Endothelial cell of umbilical vein (primary cell): Measurements from ENCODE around the gene DAPK3. TPM values are rescaled to one million over a fixed set of nuclear protein-coding genes. Genes with fewer than 3 reads are reported as not detected.

Experiments
- BruUV-seq: library from RNA; stranded (reverse); fragments of 400-500 nt; replicated peaks from 2 replicates; lab custom pipeline; 2021; lab: Mats Ljungman, UMichigan
- CTCF ChIA-PET: fragments of 300-600, 350-600 bp; sonication (Branson Sonifier 250); formaldehyde crosslinking; loops from one replicate; lab custom pipeline; 2021; ENCODE audit warnings: antibody characterized with exemption, inconsistent platforms; lab: Charles Lee
- POLR2A ChIA-PET: fragments of 300-600, 350-600 bp; sonication (Branson Sonifier 250); formaldehyde crosslinking; loops from one replicate; lab custom pipeline; 2021; ENCODE audit warnings: antibody characterized with exemption, inconsistent platforms; lab: Charles Lee
- DNase-seq: peaks from one replicate; pipeline ENCODE4 v3.0.0-alpha.2; 2011; ENCODE audit warnings: low read depth, low spot score
- FAIRE-seq: peaks from 2 replicates; lab custom pipeline; 2011; peaks lifted over from hg19 to GRCh38; lab: Jason Lieb, UNC
- H2AFZ ChIP-seq: 2 replicates; pipeline ENCODE4 v1.6.0; 2012; ENCODE audit warnings: low read depth, low read length, control low read depth, inconsistent platforms
- H3K27ac ChIP-seq: 2 replicates; pipeline ENCODE4 v1.5.1; 2011; ENCODE audit warnings: low read depth, mild to moderate bottlenecking, control low read depth, low read length, moderate library complexity; ENCODE audit not compliant: insufficient read depth
- H3K27me3 ChIP-seq, 2 experiments: 2 replicates each; pipeline versions ENCODE4 v1.6.0 to v1.6.1; 2011; ENCODE audit warnings: low read length in 2 of 2, mixed read lengths in 1 of 2; ENCODE audit not compliant: control insufficient read depth in 2 of 2, insufficient read depth in 2 of 2
- H3K36me3 ChIP-seq, 2 experiments: 2 replicates in 1 of 2; 3 replicates in 1 of 2; pipeline ENCODE4 v1.5.1; 2011; ENCODE audit warnings: low read length in 2 of 2, mild to moderate bottlenecking in 1 of 2, moderate library complexity in 1 of 2; ENCODE audit not compliant: control insufficient read depth in 2 of 2, insufficient read depth in 2 of 2; ENCODE audit errors: extremely low read depth in 1 of 2
- H3K4me1 ChIP-seq: 3 replicates; pipeline ENCODE4 v1.5.1; 2011; ENCODE audit warnings: mild to moderate bottlenecking, low read length; ENCODE audit not compliant: control insufficient read depth, insufficient read depth; ENCODE audit errors: extremely low read depth
- H3K4me2 ChIP-seq: 2 replicates; pipeline ENCODE4 v1.6.1; 2011; ENCODE audit warnings: low read length, control low read depth, mixed read lengths; ENCODE audit not compliant: insufficient read depth
- H3K4me3 ChIP-seq, 3 experiments: fragments of 200-600 bp in 1 of 3; sonication (generic), shearing (Covaris generic) in 1 of 3; replicated peaks in 1 of 3; 2 replicates each; pipeline ENCODE4 v1.5.1; 2011 to 2016; ENCODE audit warnings: control low read depth in 3 of 3, low read length in 3 of 3, mild to moderate bottlenecking in 2 of 3, inconsistent platforms in 1 of 3, low read depth in 1 of 3, moderate library complexity in 1 of 3; ENCODE audit not compliant: insufficient read depth in 1 of 3
- H3K79me2 ChIP-seq: 2 replicates; pipeline ENCODE4 v1.6.0; 2012; ENCODE audit warnings: low read length, inconsistent platforms; ENCODE audit not compliant: control insufficient read depth, insufficient read depth
- H3K9ac ChIP-seq: replicated peaks from 2 replicates; pipeline ENCODE3; 2011; ENCODE audit warnings: low read length, control low read depth; ENCODE audit not compliant: insufficient read depth; ENCODE audit errors: extremely low read depth
- H3K9me1 ChIP-seq: replicated peaks from 3 replicates; pipeline ENCODE4 v1.6.0; 2011; ENCODE audit warnings: mild to moderate bottlenecking, low read length; ENCODE audit not compliant: control insufficient read depth, insufficient read depth; ENCODE audit errors: extremely low read depth
- H3K9me3 ChIP-seq: replicated peaks from 2 replicates; pipeline ENCODE4 v1.5.1; 2012; ENCODE audit warnings: low read length, inconsistent platforms; ENCODE audit not compliant: control insufficient read depth, insufficient read depth
- H4K20me1 ChIP-seq: replicated peaks from 2 replicates; pipeline ENCODE3; 2011; ENCODE audit warnings: mild to moderate bottlenecking, low read length; ENCODE audit not compliant: control insufficient read depth, insufficient read depth; ENCODE audit errors: extremely low read depth
- CTCF ChIP-seq, 2 donors: IDR thresholded peaks; 1 replicate in 1 of 2; 2 replicates in 1 of 2; pipeline ENCODE4 v1.5.1; 2011; ENCODE audit warnings: low read length in 2 of 2, mild to moderate bottlenecking in 2 of 2, moderate library complexity in 2 of 2, control low read depth in 1 of 2, inconsistent platforms in 1 of 2, low read depth in 1 of 2; ENCODE audit not compliant: insufficient read depth in 1 of 2; ENCODE audit errors: extremely low read depth in 1 of 2
- EZH2 ChIP-seq: IDR thresholded peaks from 2 replicates; pipeline ENCODE4 v1.6.1; 2012; ENCODE audit warnings: borderline replicate concordance, low read depth, mild to moderate bottlenecking, moderate library complexity, low read length, inconsistent platforms; ENCODE audit not compliant: severe bottlenecking
- FOS ChIP-seq: IDR thresholded peaks from 2 replicates; pipeline ENCODE4 v1.6.1; 2011; ENCODE audit warnings: mild to moderate bottlenecking, low read length, moderate library complexity, borderline replicate concordance; ENCODE audit not compliant: insufficient read depth
- GATA2 ChIP-seq: IDR thresholded peaks from 2 replicates; pipeline ENCODE4 v1.7.0; 2011; ENCODE audit warnings: low read depth, mild to moderate bottlenecking, moderate library complexity, mixed read lengths, low read length; ENCODE audit not compliant: insufficient read length, insufficient read depth
- JUN ChIP-seq: IDR thresholded peaks from 2 replicates; pipeline ENCODE4 v1.6.1; 2011; ENCODE audit warnings: borderline replicate concordance, low read depth; ENCODE audit not compliant: insufficient read length, insufficient read depth
- MAX ChIP-seq: IDR thresholded peaks from 2 replicates; pipeline ENCODE4 v1.6.1; 2011; ENCODE audit not compliant: insufficient read depth, insufficient read length
- MYC ChIP-seq: IDR thresholded peaks from one replicate; pipeline ENCODE4 v1.6.1; 2011; ENCODE audit warnings: mild to moderate bottlenecking, low read depth, low read length
- POLR2A ChIP-seq: IDR thresholded peaks from 2 replicates; pipeline ENCODE4 v1.6.1; 2012; ENCODE audit warnings: low read depth, mild to moderate bottlenecking, control low read depth, low read length
- POLR2AphosphoS5 ChIP-seq: IDR thresholded peaks from 2 replicates; pipeline ENCODE4 v1.6.1; 2012; ENCODE audit warnings: low read depth, mild to moderate bottlenecking, control low read depth, low read length, moderate library complexity; ENCODE audit not compliant: insufficient read depth
- dilution Hi-C: fragments of 300-500 bp; cut with MboI; formaldehyde crosslinking; loops from one replicate; pipeline ENCODE4 v1.15.0; 2019; ENCODE audit warnings: low sequenced_read_pairs; ENCODE audit not compliant: extremely low pct_ligation_motif_present
- intact Hi-C: fragments of 100-400 bp; cut with micrococcal nuclease; formaldehyde crosslinking; loops from one replicate; pipeline ENCODE4 v1.10.0; 2022
- polyA plus RNA-seq, 4 experiments: library from polyadenylated mRNA; depleted of rRNA in 3 of 4; stranded (reverse) in 3 of 4; unstranded in 1 of 4; fragments of >200 nt; gene quantifications; 2 replicates each; pipeline versions ENCODE4 v1.2.1 to v1.2.3, GENCODE V29; 2011 to 2012; ENCODE audit warnings: missing spikeins in 1 of 4
- total RNA-seq: library from RNA; stranded (reverse); gene quantifications from 2 replicates; pipeline ENCODE4 v1.2.3, GENCODE V29; 2021

DAPK3 gene
- total and polyA plus RNA-seq, 2 donors (not counting 3 experiments of a cell fraction or from before 2014, with no cell fraction given) = 157 to 175 TPM

DNA sequence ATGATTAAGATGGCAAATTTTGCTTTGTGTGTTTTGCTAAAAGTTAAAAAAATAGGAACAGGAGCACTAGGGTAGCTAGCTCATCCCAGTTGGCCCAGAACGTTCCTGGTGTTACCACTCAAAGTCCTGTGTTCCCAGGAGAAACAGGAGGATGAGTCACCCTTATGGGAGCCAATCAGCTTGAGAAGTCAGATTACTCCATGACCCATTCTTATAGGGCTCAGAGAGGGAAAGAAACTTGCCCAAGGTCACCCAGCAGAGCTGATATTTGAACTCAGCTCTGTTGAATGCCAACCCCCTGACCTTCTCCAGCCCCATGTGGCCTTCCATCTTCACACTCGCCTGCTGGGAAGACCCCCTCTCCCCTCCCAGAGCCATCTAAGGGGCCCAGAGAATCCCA is 25.1 kb downstream of the DAPK3 start:
- Histone ChIP-seq H4K20me1 (no peaks in the 10 kb centered on the region), H3K9me3 (no peaks in the 10 kb centered on the region), H3K27ac (no peak overlapping the region), H3K4me3 (no peak overlapping the region), H3K9ac (no peak overlapping the region), H3K79me2 (no peaks in the 10 kb centered on the region), H3K27me3 (no peaks in the 10 kb centered on the region), H3K9me1 (no peaks in the 10 kb centered on the region), H3K4me1 (no peaks in the 10 kb centered on the region), H3K36me3 (no peaks in the 10 kb centered on the region), H3K4me2 (no peak overlapping the region), H2AFZ (no peak overlapping the region)
- POLR2A ChIA-PET = interaction anchor here (0.6 kb wide), 1 partner anchor 40 kb away, joined by 3 read pairs; the partner anchor contains the start of gene EEF2
- no TSS peak for BruUV-seq
- DNase-seq (no peak), FAIRE-seq (no peak)
- CTCF ChIA-PET = no interaction called here
- intact Hi-C loops = no loop called here
- dilution Hi-C loops = no loop called here
- TF ChIP-seq JUN (peak; percentile 42), GATA2 (no peak)

- H3K79me2 ChIP-seq = no peaks in the 10 kb centered on the region
- H4K20me1 ChIP-seq = no peaks in the 10 kb centered on the region
- H3K9ac ChIP-seq = no peak overlapping the region
- H3K9me3 ChIP-seq = no peaks in the 10 kb centered on the region
- no peaks in the 10 kb centered on the region for H3K27me3 ChIP-seq
- CTCF ChIA-PET = no interaction called here
- POLR2A ChIA-PET = no interaction called here
- dilution Hi-C loops = no loop called here
- no TSS peak for BruUV-seq
- TF ChIP-seq GATA2 = no peak
- TF ChIP-seq EZH2 = no peak
- no peak for TF ChIP-seq MAX
- no peak for TF ChIP-seq JUN
- TF ChIP-seq POLR2A = no peak
- no peak for TF ChIP-seq CTCF (IDR thresholded peaks at IDR 0.05; ENCODE audit: extremely low read depth in 1 of 2, insufficient read depth in 1 of 2, low read depth in 1 of 2, low read length in 2 of 2)
- no peak for TF ChIP-seq POLR2AphosphoS5
- TF ChIP-seq MYC = no peak
- TF ChIP-seq FOS = no peak
- DNase-seq (no peak), FAIRE-seq (no peak)
- H3K4me1 ChIP-seq = no peaks in the 10 kb centered on the region
- intact Hi-C loops = no loop called here
- no peak overlapping the region for H2AFZ ChIP-seq
- no peak overlapping the region for H3K4me3 ChIP-seq
- H3K27ac ChIP-seq = no peak overlapping the region
- no peaks in the 10 kb centered on the region for H3K9me1 ChIP-seq
- no peaks in the 10 kb centered on the region for H3K36me3 ChIP-seq
- H3K4me2 ChIP-seq = no peak overlapping the region
These were observed 26.7 kb downstream of the DAPK3 start for GRCh38 chr19:3944018-3944721.
